Uterus (tissue), 4 donors: ENCODE results near the gene LRRK2. TPM values are rescaled to one million over a fixed set of nuclear protein-coding genes. Genes with fewer than 3 reads are reported as not detected.

ENCODE experiments used
- DNase-seq, 2 donors: peaks; one replicate each; pipeline ENCODE4 v3.0.0-alpha.2; 2019 to 2020
- H3K27ac ChIP-seq, 2 donors: fragments of 200-600 bp; sonication (generic); 1 replicate in 1 of 2; 2 replicates in 1 of 2; pipeline ENCODE4 v1.5.1; 2016 to 2018
- H3K27me3 ChIP-seq, 2 donors: fragments of 200-600 bp; sonication (generic); one replicate each; pipeline ENCODE4 v1.5.1; 2018 to 2019; ENCODE audit warnings: control low read depth in 1 of 2
- H3K36me3 ChIP-seq, 2 donors: fragments of 200-600 bp; sonication (generic); one replicate each; pipeline ENCODE4 v1.5.1; 2019; ENCODE audit warnings: control low read depth in 1 of 2
- H3K4me1 ChIP-seq, 2 donors: fragments of 200-600 bp; sonication (generic); one replicate each; pipeline ENCODE4 v1.5.1; 2018 to 2019; ENCODE audit warnings: control low read depth in 1 of 2
- H3K4me3 ChIP-seq, 2 donors: fragments of 200-600 bp; sonication (generic); 1 replicate in 1 of 2; 2 replicates in 1 of 2; pipeline ENCODE4 v1.5.1; 2018 to 2019; ENCODE audit warnings: mild to moderate bottlenecking in 1 of 2
- H3K9me3 ChIP-seq, 2 donors: fragments of 200-600 bp; sonication (generic); one replicate each; pipeline ENCODE4 v1.5.1; 2019; ENCODE audit warnings: control low read depth in 1 of 2
- POLR2A ChIP-seq, 2 donors: fragments of 450-650 bp; IDR thresholded peaks; one replicate each; pipeline ENCODE4 v1.6.1; 2016; ENCODE audit warnings: antibody characterized with exemption in 2 of 2, mild to moderate bottlenecking in 1 of 2, moderate library complexity in 1 of 2
- intact Hi-C: fragments of 100-400 bp; cut with DNase I; formaldehyde crosslinking; loops from one replicate; pipeline ENCODE4 v1.15.1; 2023; ENCODE audit warnings: low total_unique reads
- total RNA-seq, 4 donors: library from RNA; depleted of rRNA in 3 of 4; stranded (reverse); fragments of >200 nt in 3 of 4; gene quantifications; one replicate each; pipeline versions ENCODE4 v1.1.0 to v1.2.4, GENCODE V29; 2014 to 2023
- TF ChIP-seq, protein P1 (sequence below), 4 experiments: fragments of 200-600 bp in 2 of 4; fragments of 450-650 bp in 2 of 4; sonication (generic) in 2 of 4; IDR thresholded peaks; one replicate each; pipeline ENCODE4 v1.5.1; 2016 to 2019; ENCODE audit warnings: antibody characterized with exemption in 4 of 4, mild to moderate bottlenecking in 2 of 4, moderate library complexity in 1 of 4
- donor health status: DM: yes; HTN: yes; CAD: no.

Gene LRRK2
- total RNA-seq, 4 donors from 2014 or later = 17.1 to 40.0 (median 28.6) TPM

DNA sequence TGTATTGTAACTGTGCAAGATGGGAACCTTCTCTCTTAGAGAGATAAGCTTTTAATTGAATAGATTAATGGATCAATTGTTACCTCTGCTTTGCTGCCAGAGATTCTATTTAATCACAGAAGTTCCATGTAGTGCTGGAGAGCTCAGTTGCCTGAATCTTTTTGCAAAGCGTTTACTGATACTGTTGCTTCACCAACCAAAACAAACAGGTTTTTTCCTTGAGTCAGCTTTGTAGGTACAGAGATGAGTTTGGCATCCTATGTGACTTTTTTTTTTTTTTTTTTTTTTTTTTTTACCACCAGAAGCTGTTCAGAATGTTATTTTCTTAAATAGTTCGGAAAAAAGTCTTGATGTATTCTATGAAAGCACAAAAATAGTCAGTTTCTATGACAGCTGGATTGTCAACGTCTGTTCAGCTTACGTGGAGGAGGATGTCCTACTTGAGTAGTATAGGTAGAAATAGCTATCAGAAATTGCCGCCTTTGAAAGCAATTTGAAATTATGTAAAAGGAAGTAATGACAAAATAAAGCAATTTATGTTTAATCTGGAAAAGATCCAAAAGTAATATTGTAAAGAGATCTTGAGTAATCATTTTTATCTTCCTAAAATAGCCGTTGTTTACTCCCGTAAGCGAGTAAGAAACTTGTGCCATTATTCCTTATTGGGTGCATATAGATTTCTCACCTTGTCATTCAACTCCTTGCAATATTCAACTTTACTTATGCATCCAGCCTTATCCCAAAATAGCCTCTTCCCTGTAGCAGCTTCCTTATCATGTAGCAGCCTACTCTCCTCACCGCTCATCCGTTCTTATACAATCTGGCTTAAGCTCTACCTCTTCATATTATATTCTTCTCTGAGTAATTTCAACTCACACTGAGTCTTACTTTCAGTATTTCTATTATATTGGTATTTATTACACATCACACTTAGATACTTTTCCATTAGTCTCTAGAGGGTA lies 5.2 kb downstream of the LRRK2 start:
- TF ChIP-seq, protein P1, sequence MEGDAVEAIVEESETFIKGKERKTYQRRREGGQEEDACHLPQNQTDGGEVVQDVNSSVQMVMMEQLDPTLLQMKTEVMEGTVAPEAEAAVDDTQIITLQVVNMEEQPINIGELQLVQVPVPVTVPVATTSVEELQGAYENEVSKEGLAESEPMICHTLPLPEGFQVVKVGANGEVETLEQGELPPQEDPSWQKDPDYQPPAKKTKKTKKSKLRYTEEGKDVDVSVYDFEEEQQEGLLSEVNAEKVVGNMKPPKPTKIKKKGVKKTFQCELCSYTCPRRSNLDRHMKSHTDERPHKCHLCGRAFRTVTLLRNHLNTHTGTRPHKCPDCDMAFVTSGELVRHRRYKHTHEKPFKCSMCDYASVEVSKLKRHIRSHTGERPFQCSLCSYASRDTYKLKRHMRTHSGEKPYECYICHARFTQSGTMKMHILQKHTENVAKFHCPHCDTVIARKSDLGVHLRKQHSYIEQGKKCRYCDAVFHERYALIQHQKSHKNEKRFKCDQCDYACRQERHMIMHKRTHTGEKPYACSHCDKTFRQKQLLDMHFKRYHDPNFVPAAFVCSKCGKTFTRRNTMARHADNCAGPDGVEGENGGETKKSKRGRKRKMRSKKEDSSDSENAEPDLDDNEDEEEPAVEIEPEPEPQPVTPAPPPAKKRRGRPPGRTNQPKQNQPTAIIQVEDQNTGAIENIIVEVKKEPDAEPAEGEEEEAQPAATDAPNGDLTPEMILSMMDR (IDR thresholded peaks at IDR 0.05) = no peak
- TF ChIP-seq POLR2A (IDR thresholded peaks at IDR 0.05) = no peak
- intact Hi-C loops = no loop called here
- H3K4me3 ChIP-seq = no peak overlapping the region

DNA sequence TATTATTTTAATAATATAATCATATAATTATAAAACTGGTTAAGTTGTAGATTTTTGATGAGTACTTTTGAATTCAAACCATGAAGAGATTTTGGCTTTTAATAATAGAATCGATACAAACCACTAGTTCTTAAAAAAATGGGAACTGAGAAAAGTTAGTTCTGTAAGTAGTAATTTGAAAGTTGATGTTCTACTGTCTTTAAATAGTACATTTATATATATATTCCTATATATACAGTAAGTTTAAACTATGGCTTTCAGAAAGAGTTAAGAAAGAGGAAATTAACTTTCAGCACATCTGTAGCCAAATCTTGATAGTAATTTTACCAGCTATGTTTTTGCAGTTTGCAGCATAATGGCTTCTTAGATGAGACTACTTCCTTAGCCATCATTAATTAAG lies 7.8 kb downstream of the LRRK2 start:
- H3K27ac ChIP-seq = no peak overlapping the region
- DNase-seq = no peak
- no peaks in the 10 kb centered on the region for H3K27me3 ChIP-seq
- intact Hi-C loops = no loop called here
- H3K9me3 ChIP-seq = no peaks in the 10 kb centered on the region
- H3K4me3 ChIP-seq = no peak overlapping the region
- H3K4me1 ChIP-seq = peaks cover 0 to 4% of the 10 kb centered on the region in 2 donors
- H3K36me3 ChIP-seq = peaks cover 0 to 2% of the 10 kb centered on the region in 2 donors
- TF ChIP-seq, protein P1 (IDR thresholded peaks at IDR 0.05) = no peak
- no peak for TF ChIP-seq POLR2A (IDR thresholded peaks at IDR 0.05)

More for the DNA sequence above, 5.2 kb downstream of the LRRK2 start:
- peaks cover 0 to 2% of the 10 kb centered on the region in 2 donors for H3K36me3 ChIP-seq
- peaks cover 0 to 4% of the 10 kb centered on the region in 2 donors for H3K4me1 ChIP-seq
- no peak for DNase-seq
- H3K27me3 ChIP-seq = no peaks in the 10 kb centered on the region
- no peak overlapping the region for H3K27ac ChIP-seq
- H3K9me3 ChIP-seq = no peaks in the 10 kb centered on the region

DNA sequence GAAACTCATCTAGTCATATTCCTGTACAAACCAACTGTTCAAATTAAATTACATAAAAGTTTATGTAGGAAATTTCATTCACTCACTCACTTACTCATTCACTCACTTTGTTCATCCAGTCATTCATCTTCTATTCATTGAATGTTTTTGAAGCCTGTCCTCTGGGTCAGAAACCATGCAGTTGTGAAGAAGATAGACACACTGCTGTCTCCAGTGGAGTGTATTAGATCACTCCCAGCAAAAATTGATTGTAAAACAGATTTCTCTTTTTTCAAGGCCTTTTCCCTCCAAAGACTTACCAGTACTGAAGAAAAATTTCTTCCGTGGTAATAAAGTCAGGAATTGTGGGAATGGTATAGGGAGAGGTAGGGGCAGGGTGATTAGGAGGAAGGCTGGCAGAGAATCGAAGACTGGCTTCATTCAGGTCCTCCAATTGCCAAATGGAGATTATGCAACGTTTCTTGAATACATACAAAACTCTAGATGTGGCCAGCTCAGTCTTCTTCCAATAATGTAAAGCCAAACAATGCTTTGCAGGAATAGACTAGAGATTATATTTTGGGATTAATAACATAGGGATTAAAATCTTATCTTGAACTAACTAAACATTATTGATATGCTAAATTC lies 9.1 kb downstream of the LRRK2 start:
- Histone ChIP-seq H3K4me1 (peaks cover 0 to 4% of the 10 kb centered on the region in 2 donors), H3K27ac (no peak overlapping the region), H3K9me3 (no peaks in the 10 kb centered on the region), H3K4me3 (no peak overlapping the region), H3K36me3 (peaks cover 0 to 2% of the 10 kb centered on the region in 2 donors), H3K27me3 (no peaks in the 10 kb centered on the region)
- TF ChIP-seq POLR2A (IDR thresholded peaks at IDR 0.05) = no peak
- TF ChIP-seq, protein P1 (IDR thresholded peaks at IDR 0.05) = no peak
- no peak for DNase-seq
- intact Hi-C loops = no loop called here

DNA sequence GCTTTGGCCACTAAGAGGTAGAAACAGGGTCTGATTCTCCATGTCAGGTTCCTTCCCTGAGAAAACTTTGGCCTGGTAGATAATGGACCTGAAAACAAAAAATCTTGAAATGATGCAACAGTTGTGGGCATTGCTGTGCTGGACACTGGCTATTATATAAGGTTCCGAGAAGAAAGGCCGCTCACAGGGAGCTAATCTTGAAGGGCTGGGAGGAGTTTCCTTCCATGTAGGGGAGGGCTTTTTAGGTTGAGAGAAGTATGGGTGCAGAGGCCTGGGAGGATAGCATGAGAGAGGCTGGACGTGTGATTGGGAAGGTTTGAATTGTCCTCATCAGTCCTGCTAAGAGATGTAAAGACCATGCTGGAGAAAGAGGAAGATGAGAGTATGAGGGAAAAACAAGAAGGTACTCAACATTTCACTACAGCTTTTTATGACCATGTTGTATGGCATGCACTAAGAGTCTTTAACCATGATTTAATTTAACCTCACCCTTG lies 11.6 kb downstream of the LRRK2 start:
- Histone ChIP-seq H3K4me1 (no peaks in the 10 kb centered on the region), H3K27me3 (no peaks in the 10 kb centered on the region), H3K36me3 (peaks cover 0 to 2% of the 10 kb centered on the region in 2 donors), H3K9me3 (no peaks in the 10 kb centered on the region), H3K4me3 (no peak overlapping the region), H3K27ac (no peak overlapping the region)
- no peak for TF ChIP-seq POLR2A (IDR thresholded peaks at IDR 0.05)
- TF ChIP-seq, protein P1 (IDR thresholded peaks at IDR 0.05) = no peak
- DNase-seq = no peak
- intact Hi-C loops = no loop called here
